ENCODE measurements around the gene BIVM.
A peak's percentile ranks its signal among the peaks of the same experiment; 100 is the strongest.

DNA sequence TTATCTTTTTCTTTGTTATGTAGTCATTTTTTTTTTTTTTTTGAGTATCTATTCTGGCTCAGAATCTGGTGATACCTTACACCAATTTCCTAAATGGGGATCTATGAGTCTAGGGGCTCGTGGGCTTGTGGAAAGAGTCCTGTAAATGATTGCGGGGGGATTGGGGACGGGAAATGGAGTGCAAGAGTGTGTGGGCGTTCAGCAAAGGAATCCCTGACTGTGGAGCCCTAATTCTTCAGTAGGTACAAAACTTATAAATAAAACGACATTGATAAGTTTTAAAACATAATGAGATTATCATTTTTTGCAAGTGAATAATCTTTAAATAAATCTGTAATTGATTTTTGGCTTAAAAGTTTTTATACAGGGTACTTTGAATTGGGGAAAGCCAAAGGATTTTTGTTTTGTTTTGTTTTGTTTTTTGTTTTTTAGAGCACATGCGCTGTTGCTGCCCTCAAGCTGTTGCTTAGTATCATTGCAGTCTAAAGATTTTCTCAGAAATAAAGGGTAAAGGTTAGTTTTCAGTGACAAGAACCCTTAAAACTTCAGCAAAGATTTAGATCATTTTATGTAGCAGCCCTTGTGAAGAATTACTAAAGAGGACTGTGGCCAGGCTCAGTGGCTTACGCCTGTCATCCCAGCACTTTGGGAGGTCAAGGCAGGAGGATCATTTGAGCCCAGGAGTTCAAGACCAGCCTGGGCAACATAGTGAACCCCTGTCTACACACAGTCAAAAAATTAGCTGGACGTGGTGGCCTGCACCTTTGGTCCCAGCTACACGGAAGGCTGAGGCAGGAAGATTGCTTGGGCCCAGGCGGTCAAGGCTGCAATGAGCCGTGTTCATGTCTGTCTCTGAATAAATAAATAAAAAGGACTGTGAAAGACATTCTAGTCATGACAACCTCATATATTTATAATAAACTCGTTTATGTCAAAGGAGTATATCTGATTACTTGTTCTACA lies 48.6 kb downstream of the BIVM start:
- TF ChIP-seq, protein P1, sequence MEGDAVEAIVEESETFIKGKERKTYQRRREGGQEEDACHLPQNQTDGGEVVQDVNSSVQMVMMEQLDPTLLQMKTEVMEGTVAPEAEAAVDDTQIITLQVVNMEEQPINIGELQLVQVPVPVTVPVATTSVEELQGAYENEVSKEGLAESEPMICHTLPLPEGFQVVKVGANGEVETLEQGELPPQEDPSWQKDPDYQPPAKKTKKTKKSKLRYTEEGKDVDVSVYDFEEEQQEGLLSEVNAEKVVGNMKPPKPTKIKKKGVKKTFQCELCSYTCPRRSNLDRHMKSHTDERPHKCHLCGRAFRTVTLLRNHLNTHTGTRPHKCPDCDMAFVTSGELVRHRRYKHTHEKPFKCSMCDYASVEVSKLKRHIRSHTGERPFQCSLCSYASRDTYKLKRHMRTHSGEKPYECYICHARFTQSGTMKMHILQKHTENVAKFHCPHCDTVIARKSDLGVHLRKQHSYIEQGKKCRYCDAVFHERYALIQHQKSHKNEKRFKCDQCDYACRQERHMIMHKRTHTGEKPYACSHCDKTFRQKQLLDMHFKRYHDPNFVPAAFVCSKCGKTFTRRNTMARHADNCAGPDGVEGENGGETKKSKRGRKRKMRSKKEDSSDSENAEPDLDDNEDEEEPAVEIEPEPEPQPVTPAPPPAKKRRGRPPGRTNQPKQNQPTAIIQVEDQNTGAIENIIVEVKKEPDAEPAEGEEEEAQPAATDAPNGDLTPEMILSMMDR (IDR thresholded peaks at IDR 0.05), result peak; percentile 59 to 89 (median 70)
- no peak for TF ChIP-seq POLR2A (IDR thresholded peaks at IDR 0.05)
